Lower leg skin (tissue), 4 donors: ENCODE results near the gene GALK2. TPM values are rescaled to one million over a fixed set of nuclear protein-coding genes. Genes with fewer than 3 reads are reported as not detected.
"Not testable (repeated sequence)": the region's sequence is repeated elsewhere in the genome, so short reads cannot be mapped to it uniquely, and the experiment has no call there.

Source experiments
- DNase-seq, 2 donors: peaks; one replicate each; pipeline ENCODE4 v3.0.0-alpha.2; 2019; ENCODE audit warnings: low spot score in 2 of 2
- H3K4me3 ChIP-seq: fragments of 200-600 bp; sonication (generic); 2 replicates; pipeline ENCODE4 v1.5.1; 2017; ENCODE audit warnings: mild to moderate bottlenecking, low read depth; ENCODE audit not compliant: poor library complexity, severe bottlenecking
- CTCF ChIP-seq, 3 donors: fragments of 450-650 bp; IDR thresholded peaks; one replicate each; pipeline ENCODE4 v1.5.1; 2016; ENCODE audit warnings: antibody characterized with exemption in 3 of 3, mild to moderate bottlenecking in 3 of 3, moderate library complexity in 2 of 3
- POLR2A ChIP-seq, 2 donors: fragments of 450-650 bp; IDR thresholded peaks; one replicate each; pipeline ENCODE4 v1.6.1; 2016 to 2017; ENCODE audit warnings: antibody characterized with exemption in 2 of 2, mild to moderate bottlenecking in 1 of 2, moderate library complexity in 1 of 2
- WGBS, 2 donors: methylation state at CpG; one replicate each; pipeline ENCODE4 v1.1.5; 2018; 5-methylcytosine and 5-hydroxymethylcytosine counted together
- intact Hi-C: fragments of 100-400 bp; cut with DNase I; formaldehyde crosslinking; loops from one replicate; pipeline ENCODE4 v1.15.0; 2023; ENCODE audit warnings: low total_unique reads
- total RNA-seq, 4 donors: library from RNA; depleted of rRNA; stranded (reverse); fragments of >200 nt; gene quantifications; one replicate each; pipeline ENCODE4 v1.1.0, GENCODE V29; 2016

The GALK2 gene
- total RNA-seq, 4 donors from 2014 or later = 20.7 to 35.4 (median 27.8) TPM

- DNase-seq = no peak
- H3K4me3 ChIP-seq = no peak overlapping the region
- intact Hi-C loops = loop anchor here (10.0 kb wide), 1 partner anchor 186 kb away; the partner anchor contains the start of gene FGF7
Measured at GRCh38 chr15:49239105-49239504, 69.1 kb downstream of the GALK2 start.

GRCh38 chr15:49242820-49243219 lies 72.8 kb downstream of the GALK2 start:
- intact Hi-C loops = no loop called here
- H3K4me3 ChIP-seq = no peak overlapping the region
- 53 to 63% methylated on average over 2 of the region's 2 CpGs for WGBS, 2 donors
- TF ChIP-seq POLR2A (IDR thresholded peaks at IDR 0.05) = no peak
- TF ChIP-seq CTCF (IDR thresholded peaks at IDR 0.05) = no peak
- no peak for DNase-seq

More at GRCh38 chr15:49239105-49239504, 69.1 kb downstream of the GALK2 start:
- WGBS, 2 donors = 97 to 100% methylated on average over 1 of the region's 1 CpG
- TF ChIP-seq CTCF (IDR thresholded peaks at IDR 0.05) (no peak), POLR2A (IDR thresholded peaks at IDR 0.05) (no peak)

- no peak for TF ChIP-seq CTCF (IDR thresholded peaks at IDR 0.05)
- no peak for TF ChIP-seq POLR2A (IDR thresholded peaks at IDR 0.05)
- no peak overlapping the region for H3K4me3 ChIP-seq
- no peak for DNase-seq
- intact Hi-C loops = no loop called here
Measured at GRCh38 chr15:49247556-49248110, 77.6 kb downstream of the GALK2 start.

- no peak for TF ChIP-seq POLR2A (IDR thresholded peaks at IDR 0.05)
- no peak for TF ChIP-seq CTCF (IDR thresholded peaks at IDR 0.05)
- no peak overlapping the region for H3K4me3 ChIP-seq
- WGBS, 2 donors = 91 to 97% methylated on average over 1 of the region's 1 CpG
- no peak for DNase-seq
- intact Hi-C loops = no loop called here
Measured at GRCh38 chr15:49248291-49248690, 78.2 kb downstream of the GALK2 start.

- WGBS, 2 donors = 80 to 83% methylated on average over 6 of the region's 6 CpGs
- H3K4me3 ChIP-seq = no peak overlapping the region
- TF ChIP-seq CTCF (IDR thresholded peaks at IDR 0.05) = no peak
- intact Hi-C loops = no loop called here
- no peak for DNase-seq
Measured at GRCh38 chr15:49255966-49256759, 86.1 kb downstream of the GALK2 start.

- WGBS, 2 donors = 94 to 98% methylated on average over 12 of the region's 12 CpGs
- DNase-seq, intact Hi-C loops: not testable (repeated sequence)
Measured at GRCh38 chr15:49265117-49265516, 95.1 kb downstream of the GALK2 start.

More at GRCh38 chr15:49265117-49265516, 95.1 kb downstream of the GALK2 start:
- not testable (repeated sequence) for H3K4me3 ChIP-seq
